T-helper 1 cell (primary cell): Measurements from ENCODE around the gene TMEM141.
"Not testable (repeated sequence)": the region's sequence is repeated elsewhere in the genome, so short reads cannot be mapped to it uniquely, and the experiment has no call there.

Source experiments
- DNase-seq, 5 donors: peaks; one replicate each; pipeline ENCODE4 v3.0.0-alpha.2; 2012 to 2020

The TMEM141 gene

DNA sequence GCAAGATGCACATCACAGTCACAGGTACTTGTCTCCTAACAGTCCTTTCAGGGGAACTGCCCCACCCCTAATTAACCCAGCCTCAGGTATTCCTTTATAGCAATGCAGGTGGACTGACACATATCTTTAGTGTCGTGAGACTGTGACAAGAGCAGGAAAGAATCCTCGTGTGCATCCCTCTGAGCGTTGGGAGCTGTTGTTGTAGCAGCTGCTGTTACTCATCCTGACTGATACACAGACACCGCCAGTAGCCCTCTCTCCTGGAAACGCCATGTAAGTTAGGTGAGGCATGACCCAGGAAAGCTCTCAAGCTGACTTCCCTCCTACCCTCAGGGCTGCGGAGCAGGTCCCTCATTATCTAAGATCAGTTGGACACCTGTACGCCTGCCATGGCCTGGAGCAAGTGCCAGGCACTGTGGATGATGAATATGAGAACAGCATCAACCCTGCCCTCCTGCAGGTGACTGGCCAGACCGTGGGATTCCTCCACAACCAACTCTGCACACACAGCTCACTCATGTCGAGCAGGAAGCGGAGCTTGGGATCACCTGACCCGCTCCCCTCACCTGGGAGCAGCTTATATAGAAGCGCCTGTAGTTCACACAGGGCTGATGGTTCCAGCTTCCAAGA lies 16.6 kb upstream of the TMEM141 start:
- no peak for DNase-seq

DNA sequence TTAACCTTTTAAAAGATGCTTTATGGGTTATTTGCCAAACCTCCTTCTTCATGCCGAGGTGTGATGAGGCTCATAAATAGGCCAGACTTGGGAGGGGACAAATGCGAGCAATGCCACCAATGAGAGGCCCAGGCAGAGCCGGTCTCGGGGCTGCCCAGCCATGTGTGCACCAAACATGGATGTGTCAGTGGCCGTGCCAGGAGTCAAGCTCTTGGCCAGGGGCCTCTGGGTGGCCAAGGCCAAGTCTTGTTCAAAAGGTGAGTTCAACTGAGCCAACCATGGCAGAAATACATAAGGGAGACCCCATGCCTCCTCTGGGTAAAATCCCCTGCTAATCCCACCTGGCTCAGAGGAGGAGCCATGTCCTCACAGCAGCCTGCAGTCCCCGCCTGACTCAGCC lies 16.0 kb upstream of the TMEM141 start:
- DNase-seq: no peak

DNA sequence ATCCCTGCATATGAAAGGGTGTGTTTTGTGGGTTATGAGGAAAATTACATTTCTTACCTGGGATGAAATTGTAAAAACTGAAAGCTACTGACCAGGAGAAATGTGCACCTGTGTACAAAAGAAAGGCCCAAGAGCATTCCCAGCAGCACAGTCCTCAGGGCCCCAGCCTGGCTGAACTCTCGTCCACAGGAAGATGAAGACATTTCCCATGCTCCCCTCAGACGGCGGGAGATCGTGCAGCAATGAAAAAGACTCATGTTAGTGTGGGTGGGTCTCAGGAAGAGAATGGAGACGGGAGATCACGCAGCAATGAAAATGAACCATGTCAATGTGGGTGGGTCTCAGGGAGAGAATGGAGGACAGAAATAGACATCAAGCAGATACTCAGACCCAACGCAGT lies 14.2 kb upstream of the TMEM141 start:
- no peak for DNase-seq

DNA sequence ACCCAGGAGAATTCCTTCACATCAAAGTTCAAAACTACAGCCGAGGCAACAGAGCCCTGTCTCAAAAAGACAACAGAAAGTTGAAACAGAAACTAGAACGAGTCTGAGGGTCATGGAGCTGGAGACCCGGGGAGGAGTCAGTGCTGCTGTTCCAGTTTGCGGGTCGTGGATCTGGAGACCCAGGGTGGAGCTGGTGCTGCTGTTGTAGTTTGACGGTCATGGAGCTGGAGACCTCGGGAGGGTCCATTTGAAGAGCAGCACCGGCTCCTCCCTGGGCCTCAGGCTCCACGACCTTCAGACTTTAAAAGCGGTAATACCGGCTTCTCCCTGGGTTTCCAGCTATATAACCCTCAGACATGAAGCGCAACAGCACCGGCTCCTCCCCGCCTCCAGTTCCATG lies 13.8 kb upstream of the TMEM141 start:
- no peak for DNase-seq

- DNase-seq: no peak
These were observed 11.3 kb upstream of the TMEM141 start for GRCh38 chr9:136779808-136780207.

DNA sequence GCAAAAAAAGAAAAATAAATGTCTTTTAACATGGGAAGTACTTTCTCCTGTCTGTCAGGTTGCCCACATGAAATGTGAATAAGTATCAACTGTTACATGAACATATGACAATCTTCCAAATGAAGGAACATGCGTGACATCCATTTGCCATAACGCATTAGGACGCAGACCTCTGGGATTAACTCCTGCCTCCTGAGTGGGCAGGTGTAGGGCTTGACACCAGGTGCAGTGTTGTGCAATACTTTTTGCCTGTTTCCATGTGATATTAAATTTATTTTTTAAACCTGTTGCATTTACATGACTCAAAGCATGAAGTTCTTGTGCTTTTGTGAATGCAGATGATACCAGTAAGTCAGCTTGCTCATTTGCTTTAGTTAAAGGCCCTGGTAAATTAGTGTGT lies 8.7 kb upstream of the TMEM141 start:
- DNase-seq: no peak

GRCh38 chr9:136784249-136784996 lies 6.7 kb upstream of the TMEM141 start:
- no peak for DNase-seq

DNA sequence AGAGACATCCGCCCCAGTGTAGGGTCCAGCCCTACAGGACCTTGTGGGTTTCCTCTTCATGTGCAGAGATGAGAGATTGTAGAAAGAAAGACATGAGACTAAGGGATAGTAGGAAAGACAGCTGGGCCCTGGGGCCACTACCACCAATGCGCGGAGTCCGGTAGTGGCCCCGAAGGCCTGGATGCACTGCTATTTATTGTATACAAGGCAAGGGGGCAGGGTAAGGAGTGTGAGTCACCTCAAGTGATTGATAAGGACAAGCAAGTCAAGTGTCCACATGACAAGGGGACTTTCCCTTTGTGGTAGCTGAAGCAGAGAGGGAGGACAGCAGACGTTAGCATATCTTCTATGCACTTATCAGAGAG lies 6.2 kb upstream of the TMEM141 start:
- no peak for DNase-seq

DNA sequence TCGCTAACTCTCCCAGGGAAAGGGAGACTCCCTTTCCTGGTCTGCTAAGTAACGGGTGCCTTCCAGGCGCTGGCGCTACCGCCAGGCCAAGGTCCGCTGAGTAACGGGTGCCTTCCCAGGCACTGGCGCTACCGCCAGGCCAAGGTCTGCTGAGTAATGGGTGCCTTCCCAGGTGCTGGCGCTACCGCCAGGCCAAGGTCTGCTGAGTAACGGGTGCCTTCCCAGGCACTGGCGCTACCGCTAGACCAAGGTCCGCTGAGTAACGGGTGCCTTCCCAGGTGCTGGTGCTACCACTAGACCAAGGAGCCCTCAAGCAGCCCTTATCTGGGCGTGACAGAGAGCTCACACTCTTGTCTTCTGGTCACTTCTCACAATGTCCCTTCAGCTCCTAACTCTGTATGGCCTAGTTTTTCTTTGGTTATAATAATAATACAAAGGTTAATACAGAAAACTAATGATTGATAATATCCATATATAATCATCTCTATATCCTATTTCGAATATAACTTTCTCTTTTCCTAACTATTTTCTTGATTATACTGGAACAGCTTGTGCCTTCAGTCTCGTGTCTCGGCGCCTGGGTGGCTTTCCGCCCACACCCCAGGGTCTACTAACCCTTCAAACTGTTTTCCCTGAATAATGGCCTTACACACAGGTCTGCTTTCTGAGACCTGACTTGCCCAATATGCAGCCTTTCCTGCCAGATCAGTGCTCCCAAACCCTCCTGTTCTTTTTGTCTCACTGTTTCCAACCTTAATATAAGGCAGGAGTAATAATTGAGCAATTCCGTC lies 5.4 kb upstream of the TMEM141 start:
- DNase-seq: not testable (repeated sequence)

DNA sequence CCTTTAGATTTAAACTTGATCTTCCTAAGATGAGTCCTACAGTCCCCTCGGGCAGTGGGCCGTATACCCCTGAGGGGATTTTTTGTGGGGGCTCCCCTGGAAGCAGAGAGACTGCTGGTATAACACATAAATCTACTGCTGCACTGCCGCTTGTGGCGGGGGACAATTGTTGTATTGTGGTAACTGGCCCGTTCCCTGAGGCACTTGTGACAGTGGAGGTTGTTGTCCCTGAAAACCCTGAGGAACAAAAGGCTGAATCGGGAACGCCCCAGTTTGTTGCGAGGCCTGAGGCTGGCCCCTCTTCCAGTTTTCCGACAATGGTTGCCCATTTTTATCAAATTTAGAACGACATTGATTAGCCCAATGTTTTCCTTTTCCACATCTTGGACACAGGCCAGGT lies 4.7 kb upstream of the TMEM141 start:
- DNase-seq: no peak

- DNase-seq: not testable (repeated sequence)
These were observed 4.2 kb upstream of the TMEM141 start for GRCh38 chr9:136786983-136787382.

- DNase-seq: peak in 4 of 5 donors; percentile 50 to 73 (median 62)
These were observed 3.3 kb upstream of the TMEM141 start for GRCh38 chr9:136787690-136788400.

GRCh38 chr9:136788644-136789522 lies 2.3 kb upstream of the TMEM141 start:
- not testable (repeated sequence) for DNase-seq

- no peak for DNase-seq
These were observed 1.6 kb upstream of the TMEM141 start for GRCh38 chr9:136789523-136789937.

GRCh38 chr9:136791516-136792276 lies 552 bp downstream of the TMEM141 start:
- peak; percentile 52 to 66 (median 62) for DNase-seq

GRCh38 chr9:136792321-136793085 lies 1.4 kb downstream of the TMEM141 start:
- no peak for DNase-seq

DNA sequence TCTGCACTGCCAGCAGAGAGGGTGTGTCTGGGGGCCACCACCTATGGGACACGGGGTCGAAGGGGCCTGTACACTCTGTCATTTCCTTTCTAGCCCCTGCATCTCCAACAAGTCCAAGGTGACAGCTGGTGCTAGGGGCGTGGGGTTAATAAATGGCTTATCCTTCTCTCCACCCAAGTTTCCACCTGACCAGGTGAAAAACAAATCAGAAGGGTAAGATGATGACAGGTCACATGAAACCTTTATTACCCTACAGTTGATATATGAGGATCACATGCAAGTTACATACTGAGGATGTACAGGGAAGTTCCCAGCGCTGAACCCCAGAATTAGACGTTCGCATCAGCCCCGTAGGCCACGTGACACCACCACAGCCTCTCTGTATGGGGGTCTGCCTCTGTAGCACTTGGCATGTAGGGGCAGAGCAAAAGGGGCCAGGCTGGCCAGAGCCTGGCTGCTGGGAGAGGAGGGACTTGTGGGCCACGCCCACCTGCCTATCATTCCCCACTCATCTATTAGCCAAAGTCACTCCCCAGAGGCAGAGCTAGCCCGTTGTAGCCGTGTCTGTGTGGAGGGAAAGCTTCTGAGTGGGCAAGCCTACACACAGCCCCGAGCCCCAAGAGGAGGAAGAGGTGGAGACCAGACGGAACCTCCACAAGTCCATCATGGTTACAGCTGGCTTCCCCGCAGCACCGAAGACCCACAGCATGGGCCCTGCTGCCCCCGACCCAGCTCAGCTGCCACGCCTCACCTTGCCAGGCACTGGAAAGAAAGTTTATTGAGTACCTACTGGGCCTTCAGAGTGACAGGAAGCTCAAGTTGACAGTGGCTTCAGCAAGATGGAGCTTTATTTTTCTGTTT lies 2.2 kb downstream of the TMEM141 start:
- no peak for DNase-seq

DNA sequence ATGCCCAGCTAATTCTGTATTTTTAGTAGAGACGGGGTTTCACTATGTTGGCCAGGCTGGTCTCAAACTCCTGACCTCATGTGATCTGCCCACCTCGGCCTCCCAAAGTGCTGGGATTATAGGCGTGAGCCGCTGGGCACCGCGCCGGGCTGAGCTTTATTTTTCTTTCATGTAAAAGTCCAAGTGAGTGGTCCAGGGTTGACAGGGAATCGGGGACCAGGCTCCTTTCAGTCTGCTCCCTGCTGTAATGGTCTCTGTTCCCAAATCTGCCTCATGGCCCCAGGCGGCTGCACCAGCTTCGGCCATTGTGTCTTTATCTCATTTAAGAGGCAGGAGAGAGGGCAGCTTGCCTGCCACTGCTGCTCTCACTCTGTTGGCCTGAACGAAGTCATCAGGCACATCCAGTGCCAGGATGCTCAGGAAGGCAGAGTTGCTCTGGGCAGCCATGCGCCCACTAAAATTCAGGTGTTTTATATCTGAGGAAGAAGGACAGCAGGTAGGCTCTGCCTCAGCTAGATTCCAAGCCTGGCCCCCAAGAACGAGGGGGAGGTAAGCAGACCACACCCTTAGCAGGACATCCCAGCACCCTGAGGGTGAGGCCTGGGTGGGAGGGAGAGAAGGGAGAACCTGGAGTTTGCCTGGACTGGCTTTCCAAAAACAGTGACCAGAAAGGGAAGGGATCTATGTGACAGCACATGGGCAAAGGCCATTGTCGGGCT lies 3.3 kb downstream of the TMEM141 start:
- no peak for DNase-seq

DNA sequence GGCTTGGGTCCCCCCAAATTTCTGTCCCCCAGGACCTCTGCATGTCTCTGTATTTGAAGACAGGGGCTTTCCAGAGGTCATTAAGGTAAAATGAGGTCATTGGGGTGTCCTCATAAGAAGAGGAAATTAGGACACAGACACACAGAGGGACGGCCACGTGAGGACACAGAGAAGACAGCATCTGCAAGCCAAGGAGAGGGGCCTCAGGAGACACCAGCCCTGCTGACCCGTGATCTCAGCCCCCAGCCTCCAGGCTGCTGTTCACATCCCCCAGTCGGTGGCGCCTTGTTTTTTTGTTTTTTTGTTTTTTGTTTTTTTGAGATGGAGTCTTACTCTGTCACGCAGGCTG lies 3.8 kb downstream of the TMEM141 start:
- DNase-seq: no peak
